ENCODE measurements around the gene CHST10. TPM values are rescaled to one million over a fixed set of nuclear protein-coding genes. Genes with fewer than 3 reads are reported as not detected.

Gene CHST10
- total and polyA plus RNA-seq, 10 of the 15 experiments (the other 5 are each of a cell fraction or from before 2014, with no cell fraction given): 2.0 to 22.5 (median 15.7) TPM

- BruUV-seq (replicated peaks): no TSS peak
- H4K20me1 ChIP-seq (ENCODE audit: control insufficient read depth, insufficient read depth): no peaks in the 10 kb centered on the region
- H3K9me3 ChIP-seq (replicated peaks; ENCODE audit: control insufficient read depth, insufficient read depth, low read length): no peaks in the 10 kb centered on the region
- ChIA-PET POLR2A (interaction anchor here (0.6 kb wide), 2 partner anchors 26 to 534 kb away, joined by 3 to 5 read pairs; no protein-coding TSS in a partner anchor), SMC1A (ENCODE audit: uncharacterized antibody, unreplicated experiment) (interaction anchor here (3.9 kb wide), 1 partner anchor 12 kb away, joined by 20 read pairs; no protein-coding TSS in a partner anchor), CTCF (interaction anchor here (0.6 to 7.6 kb wide), 2 partner anchors 12 to 267 kb away, joined by 3 to 46 read pairs; no protein-coding TSS in a partner anchor), RAD21 (ENCODE audit: unreplicated experiment) (interaction anchor here (4.7 kb wide), 1 partner anchor 23 kb away, joined by 40 read pairs; the partner anchor contains the start of gene CHST10)
- TF ChIP-seq E2F4 (IDR thresholded peaks at IDR 0.05; ENCODE audit: low read depth, low read length) (no peak), FOS (IDR thresholded peaks at IDR 0.05; ENCODE audit: borderline replicate concordance, extremely low read depth, insufficient read length) (no peak), POLR2A (IDR thresholded peaks at IDR 0.05; ENCODE audit: low read depth, low read length) (no peak), SMAD1 (IDR thresholded peaks at IDR 0.05; ENCODE audit: low read depth, partially characterized antibody) (no peak), STAT1 (conservative IDR thresholded peaks at IDR 0.05) (no peak), SMAD5 (IDR thresholded peaks at IDR 0.05; ENCODE audit: low read depth) (no peak), BMI1 (IDR thresholded peaks at IDR 0.05; ENCODE audit: borderline replicate concordance) (no peak), NR2F1 (conservative IDR thresholded peaks at IDR 0.05) (no peak), NFXL1 (IDR thresholded peaks at IDR 0.05; ENCODE audit: borderline replicate concordance) (no peak), SUPT20H (IDR thresholded peaks at IDR 0.05; ENCODE audit: borderline replicate concordance, control insufficient read depth, low read depth, low read length) (no peak), ASH2L (IDR thresholded peaks at IDR 0.05; ENCODE audit: borderline replicate concordance, low read depth) (no peak), SIN3A (IDR thresholded peaks at IDR 0.05; ENCODE audit: low read depth, low read length) (no peak), BCL11A (IDR thresholded peaks at IDR 0.05; ENCODE audit: low read depth, low read length) (no peak), SMC3 (IDR thresholded peaks at IDR 0.05; ENCODE audit: borderline replicate concordance, low read length) (no peak), RB1 (IDR thresholded peaks at IDR 0.05; ENCODE audit: borderline replicate concordance) (no peak), ZBTB33 (IDR thresholded peaks at IDR 0.05) (no peak), SP1 (IDR thresholded peaks at IDR 0.05; ENCODE audit: low read depth, low read length) (no peak)
- no peak overlapping the region for H3K9ac ChIP-seq (ENCODE audit: control insufficient read depth, insufficient read depth, low read length)
- no peak for ATAC-seq
- H3K27me3 ChIP-seq (replicated peaks in 1 of 2; ENCODE audit: control insufficient read depth in 2 of 2, insufficient read depth in 2 of 2, low read length in 1 of 2): no peaks in the 10 kb centered on the region
- no peak overlapping the region for H2AFZ ChIP-seq (ENCODE audit: control insufficient read depth, low read depth, low read length)
- no peaks in the 10 kb centered on the region for H3K79me2 ChIP-seq (ENCODE audit: control insufficient read depth, insufficient read depth, low read length)
- 93% methylated on average over 8 of the region's 8 CpGs for WGBS (ENCODE audit: insufficient coverage, insufficient replicate concordance, low lambda C conversion rate, missing lambda C conversion rate)
- FAIRE-seq: no peak
- H3K4me1 ChIP-seq (ENCODE audit: control insufficient read depth, insufficient read depth, low read length): peaks cover 26% of the 10 kb centered on the region
- peaks cover 2 to 8% of the 10 kb centered on the region in 2 experiments; a peak in 3 of 4 replicates for H3K36me3 ChIP-seq (ENCODE audit: control insufficient read depth in 2 of 2, insufficient read depth in 2 of 2, low read length in 1 of 2)
- no peak for DNase-seq (ENCODE audit: low read depth, low spot score)
- in situ Hi-C loops (cut with MboI) (no loop called here), intact Hi-C loops (cut with micrococcal nuclease; ENCODE audit: unreplicated experiment) (no loop called here)
- H3K27ac ChIP-seq (ENCODE audit: control insufficient read depth, insufficient read depth): no peak overlapping the region
- H3K4me2 ChIP-seq (ENCODE audit: control insufficient read depth, insufficient read depth): no peak overlapping the region
- H3K4me3 ChIP-seq: no peak overlapping the region
Observed at GRCh38 chr2:100392715-100393114, 24.8 kb downstream of the CHST10 start.

Measured in GM12878 (cell line).